ENCODE results near the gene NME7. TPM values are rescaled to one million over a fixed set of nuclear protein-coding genes. Genes with fewer than 3 reads are reported as not detected.

The NME7 gene
- total RNA-seq, 1 experiment from 2014 or later: 13.8 TPM

GRCh38 chr1:169156580-169156979 is 211.0 kb downstream of the NME7 start:
- no peaks in the 10 kb centered on the region for H3K27me3 Mint-ChIP-seq (ENCODE audit: low read depth)
- H3K36me3 Mint-ChIP-seq: no peaks in the 10 kb centered on the region
- no peak overlapping the region for H3K27ac Mint-ChIP-seq
- ATAC-seq (no peak), DNase-seq (ENCODE audit: low spot score) (no peak)
- no peaks in the 10 kb centered on the region for H3K9me3 Mint-ChIP-seq
- H3K4me1 Mint-ChIP-seq: peaks cover 7% of the 10 kb centered on the region
- TF ChIP-seq E2F1 (CRISPR knock-in tag; IDR thresholded peaks at IDR 0.05) (no peak), E2F4 (CRISPR knock-in tag; IDR thresholded peaks at IDR 0.05; ENCODE audit: borderline replicate concordance, low read depth) (no peak), ZNF416 (CRISPR knock-in tag; IDR thresholded peaks at IDR 0.05) (no peak), CREB1 (CRISPR knock-in tag; IDR thresholded peaks at IDR 0.05) (no peak), FOXJ3 (CRISPR knock-in tag; IDR thresholded peaks at IDR 0.05; ENCODE audit: borderline replicate concordance) (no peak), SMAD4 (CRISPR knock-in tag; IDR thresholded peaks at IDR 0.05) (no peak), JAZF1 (CRISPR knock-in tag; IDR thresholded peaks at IDR 0.05) (no peak), OVOL2 (CRISPR knock-in tag; IDR thresholded peaks at IDR 0.05; ENCODE audit: borderline replicate concordance) (no peak), NFATC4 (CRISPR knock-in tag; IDR thresholded peaks at IDR 0.05) (no peak), ESRRA (CRISPR knock-in tag; IDR thresholded peaks at IDR 0.05; ENCODE audit: borderline replicate concordance) (no peak), ZNF532 (CRISPR knock-in tag; IDR thresholded peaks at IDR 0.05; ENCODE audit: borderline replicate concordance) (no peak), RELA (CRISPR knock-in tag; IDR thresholded peaks at IDR 0.05; ENCODE audit: borderline replicate concordance) (no peak), ATF2 (CRISPR knock-in tag; IDR thresholded peaks at IDR 0.05; ENCODE audit: borderline replicate concordance, low read depth) (no peak), ZMAT4 (CRISPR knock-in tag; IDR thresholded peaks at IDR 0.05) (no peak), HMGA2 (CRISPR knock-in tag; IDR thresholded peaks at IDR 0.05) (no peak), KAT7 (CRISPR knock-in tag; IDR thresholded peaks at IDR 0.05; ENCODE audit: borderline replicate concordance) (no peak), ATF3 (CRISPR knock-in tag; conservative IDR thresholded peaks at IDR 0.05) (no peak)
- POLR2A ChIA-PET: no interaction called here
- H3K4me3 Mint-ChIP-seq: no peak overlapping the region
- CTCF ChIA-PET: interaction anchor here (0.6 kb wide), 1 partner anchor 525 kb away, joined by 4 read pairs; no protein-coding TSS in a partner anchor

GRCh38 chr1:169155675-169156074 is 211.9 kb downstream of the NME7 start:
- Mint-ChIP-seq H3K9me3 (no peaks in the 10 kb centered on the region), H3K4me3 (no peak overlapping the region), H3K27me3 (ENCODE audit: low read depth) (no peaks in the 10 kb centered on the region), H3K27ac (no peak overlapping the region), H3K36me3 (no peaks in the 10 kb centered on the region), H3K4me1 (peaks cover 7% of the 10 kb centered on the region)
- ATAC-seq: no peak
- DNase-seq (ENCODE audit: low spot score): no peak
- POLR2A ChIA-PET: no interaction called here
- CTCF ChIA-PET: no interaction called here
- TF ChIP-seq, protein P1, sequence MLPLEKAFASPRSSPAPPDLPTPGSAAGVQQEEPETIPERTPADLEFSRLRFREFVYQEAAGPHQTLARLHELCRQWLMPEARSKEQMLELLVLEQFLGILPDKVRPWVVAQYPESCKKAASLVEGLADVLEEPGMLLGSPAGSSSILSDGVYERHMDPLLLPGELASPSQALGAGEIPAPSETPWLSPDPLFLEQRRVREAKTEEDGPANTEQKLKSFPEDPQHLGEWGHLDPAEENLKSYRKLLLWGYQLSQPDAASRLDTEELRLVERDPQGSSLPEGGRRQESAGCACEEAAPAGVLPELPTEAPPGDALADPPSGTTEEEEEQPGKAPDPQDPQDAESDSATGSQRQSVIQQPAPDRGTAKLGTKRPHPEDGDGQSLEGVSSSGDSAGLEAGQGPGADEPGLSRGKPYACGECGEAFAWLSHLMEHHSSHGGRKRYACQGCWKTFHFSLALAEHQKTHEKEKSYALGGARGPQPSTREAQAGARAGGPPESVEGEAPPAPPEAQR (CRISPR knock-in tag; IDR thresholded peaks at IDR 0.05): no peak
- no peak for TF ChIP-seq SOX15 (CRISPR knock-in tag; IDR thresholded peaks at IDR 0.05)
- TF ChIP-seq, protein P2, sequence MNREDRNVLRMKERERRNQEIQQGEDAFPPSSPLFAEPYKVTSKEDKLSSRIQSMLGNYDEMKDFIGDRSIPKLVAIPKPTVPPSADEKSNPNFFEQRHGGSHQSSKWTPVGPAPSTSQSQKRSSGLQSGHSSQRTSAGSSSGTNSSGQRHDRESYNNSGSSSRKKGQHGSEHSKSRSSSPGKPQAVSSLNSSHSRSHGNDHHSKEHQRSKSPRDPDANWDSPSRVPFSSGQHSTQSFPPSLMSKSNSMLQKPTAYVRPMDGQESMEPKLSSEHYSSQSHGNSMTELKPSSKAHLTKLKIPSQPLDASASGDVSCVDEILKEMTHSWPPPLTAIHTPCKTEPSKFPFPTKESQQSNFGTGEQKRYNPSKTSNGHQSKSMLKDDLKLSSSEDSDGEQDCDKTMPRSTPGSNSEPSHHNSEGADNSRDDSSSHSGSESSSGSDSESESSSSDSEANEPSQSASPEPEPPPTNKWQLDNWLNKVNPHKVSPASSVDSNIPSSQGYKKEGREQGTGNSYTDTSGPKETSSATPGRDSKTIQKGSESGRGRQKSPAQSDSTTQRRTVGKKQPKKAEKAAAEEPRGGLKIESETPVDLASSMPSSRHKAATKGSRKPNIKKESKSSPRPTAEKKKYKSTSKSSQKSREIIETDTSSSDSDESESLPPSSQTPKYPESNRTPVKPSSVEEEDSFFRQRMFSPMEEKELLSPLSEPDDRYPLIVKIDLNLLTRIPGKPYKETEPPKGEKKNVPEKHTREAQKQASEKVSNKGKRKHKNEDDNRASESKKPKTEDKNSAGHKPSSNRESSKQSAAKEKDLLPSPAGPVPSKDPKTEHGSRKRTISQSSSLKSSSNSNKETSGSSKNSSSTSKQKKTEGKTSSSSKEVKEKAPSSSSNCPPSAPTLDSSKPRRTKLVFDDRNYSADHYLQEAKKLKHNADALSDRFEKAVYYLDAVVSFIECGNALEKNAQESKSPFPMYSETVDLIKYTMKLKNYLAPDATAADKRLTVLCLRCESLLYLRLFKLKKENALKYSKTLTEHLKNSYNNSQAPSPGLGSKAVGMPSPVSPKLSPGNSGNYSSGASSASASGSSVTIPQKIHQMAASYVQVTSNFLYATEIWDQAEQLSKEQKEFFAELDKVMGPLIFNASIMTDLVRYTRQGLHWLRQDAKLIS (CRISPR knock-in tag; IDR thresholded peaks at IDR 0.05; ENCODE audit: borderline replicate concordance): no peak
- TF ChIP-seq ATF3 (CRISPR knock-in tag; conservative IDR thresholded peaks at IDR 0.05): no peak
- no peak for TF ChIP-seq ZNF219 (CRISPR knock-in tag; IDR thresholded peaks at IDR 0.05; ENCODE audit: borderline replicate concordance)

Data from WTC11 (cell line).